Raji (cell line): ENCODE measurements around the gene FILIP1L.

ENCODE experiments used
- POLR2A ChIP-seq: IDR thresholded peaks from 2 replicates; pipeline ENCODE4 v1.6.1; 2011; ENCODE audit warnings: low read depth, low read length, control low read depth; ENCODE audit not compliant: insufficient read depth

Gene FILIP1L

GRCh38 chr3:100090669-100091005, 23.7 kb downstream of the FILIP1L start:
- no peak for TF ChIP-seq POLR2A

GRCh38 chr3:100089812-100090668, 24.3 kb downstream of the FILIP1L start:
- TF ChIP-seq POLR2A: no peak

- no peak for TF ChIP-seq POLR2A
These were observed 25.4 kb downstream of the FILIP1L start for GRCh38 chr3:100088735-100089368.

GRCh38 chr3:100087198-100087597, 27.1 kb downstream of the FILIP1L start:
- TF ChIP-seq POLR2A: no peak

- TF ChIP-seq POLR2A: no peak
These were observed 27.9 kb downstream of the FILIP1L start for GRCh38 chr3:100086401-100086800.

GRCh38 chr3:100084100-100084806, 30.0 kb downstream of the FILIP1L start:
- no peak for TF ChIP-seq POLR2A

- TF ChIP-seq POLR2A: no peak
These were observed 31.1 kb downstream of the FILIP1L start for GRCh38 chr3:100083209-100083608.

GRCh38 chr3:100082714-100083113, 31.6 kb downstream of the FILIP1L start:
- TF ChIP-seq POLR2A: no peak

- TF ChIP-seq POLR2A: no peak
These were observed 32.2 kb downstream of the FILIP1L start for GRCh38 chr3:100081986-100082692.

- TF ChIP-seq POLR2A: no peak
These were observed 33.0 kb downstream of the FILIP1L start for GRCh38 chr3:100081311-100081710.

- TF ChIP-seq POLR2A: no peak
These were observed 33.7 kb downstream of the FILIP1L start for GRCh38 chr3:100080573-100080972.

- no peak for TF ChIP-seq POLR2A
These were observed 35.0 kb downstream of the FILIP1L start for GRCh38 chr3:100079328-100079727.

- TF ChIP-seq POLR2A: no peak
These were observed 37.4 kb downstream of the FILIP1L start for GRCh38 chr3:100076731-100077529.

- TF ChIP-seq POLR2A: no peak
These were observed 38.2 kb downstream of the FILIP1L start for GRCh38 chr3:100075851-100076730.

- no peak for TF ChIP-seq POLR2A
These were observed 39.1 kb downstream of the FILIP1L start for GRCh38 chr3:100075196-100075595.
